ENCODE results near the gene HES7.
"Not testable (repeated sequence)": the region's sequence is repeated elsewhere in the genome, so short reads cannot be mapped to it uniquely, and the experiment has no call there.

The HES7 gene

GRCh38 chr17:8080208-8080798, 43.6 kb downstream of the HES7 start:
- H3K4me3 ChIP-seq (ENCODE audit: low read depth, low read length), result peak overlapping the region; percentile 48
- no peak for DNase-seq (ENCODE audit: low read depth)

- H3K4me3 ChIP-seq (ENCODE audit: low read depth, low read length), result peak overlapping the region; percentile 48
- DNase-seq (ENCODE audit: low read depth), result no peak
Observed at GRCh38 chr17:8079291-8080207, 44.4 kb downstream of the HES7 start.

GRCh38 chr17:8077939-8078338, 46.0 kb downstream of the HES7 start:
- not testable (repeated sequence) for DNase-seq (ENCODE audit: low read depth); H3K4me3 ChIP-seq (ENCODE audit: low read depth, low read length)

- DNase-seq (ENCODE audit: low read depth), result no peak
Observed at GRCh38 chr17:8076502-8077266, 47.2 kb downstream of the HES7 start.

GRCh38 chr17:8075574-8076342, 48.1 kb downstream of the HES7 start:
- DNase-seq (ENCODE audit: low read depth), result no peak

More at GRCh38 chr17:8076502-8077266, 47.2 kb downstream of the HES7 start:
- no peak overlapping the region for H3K4me3 ChIP-seq (ENCODE audit: low read depth, low read length)

GRCh38 chr17:8075081-8075480, 48.8 kb downstream of the HES7 start:
- DNase-seq (ENCODE audit: low read depth), result no peak
- H3K4me3 ChIP-seq (ENCODE audit: low read depth, low read length), result no peak overlapping the region

More at GRCh38 chr17:8075574-8076342, 48.1 kb downstream of the HES7 start:
- H3K4me3 ChIP-seq (ENCODE audit: low read depth, low read length), result no peak overlapping the region

GRCh38 chr17:8074554-8074953, 49.4 kb downstream of the HES7 start:
- no peak overlapping the region for H3K4me3 ChIP-seq (ENCODE audit: low read depth, low read length)
- DNase-seq (ENCODE audit: low read depth), result no peak

- no peak for DNase-seq (ENCODE audit: low read depth)
- H3K4me3 ChIP-seq (ENCODE audit: low read depth, low read length), result no peak overlapping the region
Observed at GRCh38 chr17:8073627-8074484, 50.0 kb downstream of the HES7 start.

GRCh38 chr17:8072729-8073461, 51.0 kb downstream of the HES7 start:
- no peak overlapping the region for H3K4me3 ChIP-seq (ENCODE audit: low read depth, low read length)
- no peak for DNase-seq (ENCODE audit: low read depth)

- no peak overlapping the region for H3K4me3 ChIP-seq (ENCODE audit: low read depth, low read length)
- DNase-seq (ENCODE audit: low read depth), result no peak
Observed at GRCh38 chr17:8072341-8072728, 51.6 kb downstream of the HES7 start.

- no peak for DNase-seq (ENCODE audit: low read depth)
- H3K4me3 ChIP-seq (ENCODE audit: low read depth, low read length), result no peak overlapping the region
Observed at GRCh38 chr17:8071496-8071895, 52.4 kb downstream of the HES7 start.

Measured in skeletal muscle cell (primary cell).